A549 (cell line): ENCODE results near the gene CDK5RAP2.
"Not testable (repeated sequence)": the region's sequence is repeated elsewhere in the genome, so short reads cannot be mapped to it uniquely, and the experiment has no call there.

Experiments used
- CEBPB ChIP-seq, 2 experiments: fragments of >200 bp in 1 of 2; sonication (Bioruptor Twin) in 1 of 2; formaldehyde crosslinking in 1 of 2; IDR thresholded peaks; 2 replicates each; pipeline ENCODE4 v1.6.1; 2012 to 2016
- EP300 ChIP-seq, 2 experiments: fragments of >200 bp; sonication (Bioruptor Twin); formaldehyde crosslinking; IDR thresholded peaks; 2 replicates in 1 of 2; 3 replicates in 1 of 2; pipeline ENCODE4 v1.6.1; 2016 to 2017
- ESRRA ChIP-seq: fragments of 150-350 bp; IDR thresholded peaks from 2 replicates; pipeline ENCODE4 v1.6.1; 2014; ENCODE audit warnings: mild to moderate bottlenecking, low read length, borderline replicate concordance
- POLR2A ChIP-seq: IDR thresholded peaks from 2 replicates; pipeline ENCODE4 v1.6.1; 2012; ENCODE audit warnings: mild to moderate bottlenecking, low read length
- POLR2AphosphoS2 ChIP-seq: conservative IDR thresholded peaks from 2 replicates; pipeline ENCODE4 v1.6.1; 2012; ENCODE audit warnings: low read length, improper control_type of control experiment, inconsistent platforms
- RFX5 ChIP-seq: fragments of 450-650 bp; IDR thresholded peaks from 2 replicates; pipeline ENCODE4 v1.7.1; 2014; ENCODE audit warnings: antibody characterized with exemption, mild to moderate bottlenecking, moderate library complexity
- SMC3 ChIP-seq: fragments of >200 bp; sonication (Bioruptor Twin); formaldehyde crosslinking; IDR thresholded peaks from 3 replicates; pipeline ENCODE4 v1.6.1; 2018; ENCODE audit warnings: inconsistent platforms

DNA sequence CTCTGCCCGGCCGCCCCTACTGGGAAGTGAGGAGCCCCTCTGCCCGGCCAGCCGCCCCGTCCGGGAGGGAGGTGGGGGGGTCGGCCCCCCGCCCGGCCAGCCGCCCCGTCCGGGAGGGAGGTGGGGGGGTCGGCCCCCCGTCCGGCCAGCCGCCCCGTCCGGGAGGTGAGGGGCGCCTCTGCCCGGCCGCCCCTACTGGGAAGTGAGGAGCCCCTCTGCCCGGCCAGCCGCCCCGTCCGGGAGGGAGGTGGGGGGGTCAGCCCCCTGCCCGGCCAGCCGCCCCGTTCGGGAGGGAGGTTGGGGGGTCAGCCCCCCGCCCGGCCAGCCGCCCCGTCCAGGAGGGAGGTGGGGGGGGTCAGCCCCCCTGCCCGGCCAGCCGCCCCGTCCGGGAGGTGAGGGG is 83.5 kb downstream of the CDK5RAP2 start:
- not testable (repeated sequence) for TF ChIP-seq ESRRA; RFX5; SMC3; POLR2A; CEBPB (IDR thresholded peaks at IDR 0.05); EP300 (IDR thresholded peaks at IDR 0.05); POLR2AphosphoS2
